ENCODE data around the gene CCSER2. TPM values are rescaled to one million over a fixed set of nuclear protein-coding genes. Genes with fewer than 3 reads are reported as not detected.

The CCSER2 gene
- total RNA-seq, 1 donor from 2014 or later, result 78.8 TPM

DNA sequence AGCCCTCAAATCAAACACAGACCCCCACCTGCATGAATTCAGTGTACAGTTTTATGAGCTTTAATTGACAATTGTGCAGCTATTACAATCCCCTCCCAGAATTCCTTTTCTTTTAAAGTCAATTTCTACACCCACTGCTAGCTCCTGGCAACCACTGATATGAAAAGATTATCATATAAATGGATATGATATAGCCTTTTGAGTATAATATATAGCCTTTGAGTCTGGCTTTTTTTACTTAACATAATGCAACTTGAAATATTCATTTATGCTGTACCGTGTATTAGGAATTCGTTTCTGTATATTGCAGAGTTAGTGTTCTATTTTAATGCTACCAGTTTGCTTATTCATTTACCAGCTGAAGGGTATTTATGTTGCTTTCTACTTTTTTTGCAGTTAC lies 127.7 kb downstream of the CCSER2 start:
- Mint-ChIP-seq H3K36me3 (ENCODE audit: low read depth) (peaks cover 6% of the 10 kb centered on the region), H3K4me1 (ENCODE audit: low read depth) (peaks cover 4% of the 10 kb centered on the region), H3K9me3 (ENCODE audit: low read depth) (peaks cover 13% of the 10 kb centered on the region), H3K27ac (ENCODE audit: unreplicated experiment) (no peak overlapping the region), H3K27me3 (ENCODE audit: low read depth) (no peaks in the 10 kb centered on the region), H3K4me3 (ENCODE audit: unreplicated experiment) (no peak overlapping the region)
- no peak for DNase-seq (ENCODE audit: low spot score)
- TF ChIP-seq, protein P1, sequence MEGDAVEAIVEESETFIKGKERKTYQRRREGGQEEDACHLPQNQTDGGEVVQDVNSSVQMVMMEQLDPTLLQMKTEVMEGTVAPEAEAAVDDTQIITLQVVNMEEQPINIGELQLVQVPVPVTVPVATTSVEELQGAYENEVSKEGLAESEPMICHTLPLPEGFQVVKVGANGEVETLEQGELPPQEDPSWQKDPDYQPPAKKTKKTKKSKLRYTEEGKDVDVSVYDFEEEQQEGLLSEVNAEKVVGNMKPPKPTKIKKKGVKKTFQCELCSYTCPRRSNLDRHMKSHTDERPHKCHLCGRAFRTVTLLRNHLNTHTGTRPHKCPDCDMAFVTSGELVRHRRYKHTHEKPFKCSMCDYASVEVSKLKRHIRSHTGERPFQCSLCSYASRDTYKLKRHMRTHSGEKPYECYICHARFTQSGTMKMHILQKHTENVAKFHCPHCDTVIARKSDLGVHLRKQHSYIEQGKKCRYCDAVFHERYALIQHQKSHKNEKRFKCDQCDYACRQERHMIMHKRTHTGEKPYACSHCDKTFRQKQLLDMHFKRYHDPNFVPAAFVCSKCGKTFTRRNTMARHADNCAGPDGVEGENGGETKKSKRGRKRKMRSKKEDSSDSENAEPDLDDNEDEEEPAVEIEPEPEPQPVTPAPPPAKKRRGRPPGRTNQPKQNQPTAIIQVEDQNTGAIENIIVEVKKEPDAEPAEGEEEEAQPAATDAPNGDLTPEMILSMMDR (IDR thresholded peaks at IDR 0.05), result no peak

DNA sequence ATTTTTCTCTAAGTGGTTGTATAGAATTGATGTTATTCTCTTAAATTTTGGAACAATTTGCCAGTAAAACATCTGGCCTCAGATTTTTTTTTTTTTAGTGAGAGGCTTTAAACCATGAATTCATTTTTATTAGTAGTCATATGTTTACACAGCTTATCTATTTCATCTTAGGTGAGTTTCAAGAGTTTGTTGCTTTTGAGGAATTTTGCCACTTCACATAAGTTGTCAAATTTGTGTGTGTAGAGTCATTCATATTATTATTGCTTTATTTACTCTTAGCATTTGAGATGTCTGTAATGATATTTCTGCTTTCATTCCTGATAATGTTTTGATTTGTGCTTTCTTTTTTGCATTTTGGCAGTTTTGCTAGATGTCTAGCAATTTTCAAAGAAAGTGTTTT lies 132.1 kb downstream of the CCSER2 start:
- DNase-seq (ENCODE audit: low spot score), result no peak
- TF ChIP-seq, protein P1 (IDR thresholded peaks at IDR 0.05), result no peak
- Mint-ChIP-seq H3K27me3 (ENCODE audit: low read depth) (no peaks in the 10 kb centered on the region), H3K4me1 (ENCODE audit: low read depth) (peaks cover 14% of the 10 kb centered on the region), H3K4me3 (ENCODE audit: unreplicated experiment) (no peak overlapping the region), H3K9me3 (ENCODE audit: low read depth) (peaks cover 13% of the 10 kb centered on the region), H3K27ac (ENCODE audit: unreplicated experiment) (no peak overlapping the region), H3K36me3 (ENCODE audit: low read depth) (peaks cover 9% of the 10 kb centered on the region)

DNA sequence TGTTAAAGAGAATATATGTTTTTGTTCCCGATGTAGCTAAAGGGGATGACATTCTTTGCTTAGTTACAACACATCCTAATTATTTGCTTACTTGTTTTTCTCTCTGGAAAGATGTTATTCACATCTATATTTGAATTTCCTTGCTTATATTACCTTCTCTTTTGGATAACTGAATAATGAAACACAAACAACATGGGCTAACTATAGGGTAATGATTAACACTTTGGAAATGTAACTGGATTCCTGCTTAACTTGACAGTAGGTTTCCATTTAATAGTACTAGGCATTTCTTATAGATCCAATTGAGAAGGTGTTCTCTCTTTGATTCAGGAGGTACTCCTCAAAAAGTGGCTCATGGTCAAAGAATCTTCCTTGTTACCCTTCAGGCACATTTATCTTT lies 141.1 kb downstream of the CCSER2 start:
- Mint-ChIP-seq H3K4me3 (ENCODE audit: unreplicated experiment) (no peak overlapping the region), H3K9me3 (ENCODE audit: low read depth) (peaks cover 2% of the 10 kb centered on the region), H3K27ac (ENCODE audit: unreplicated experiment) (peak overlapping the region; percentile 70), H3K36me3 (ENCODE audit: low read depth) (peaks cover 18% of the 10 kb centered on the region), H3K4me1 (ENCODE audit: low read depth) (peaks cover 12% of the 10 kb centered on the region), H3K27me3 (ENCODE audit: low read depth) (no peaks in the 10 kb centered on the region)
- no peak for DNase-seq (ENCODE audit: low spot score)
- TF ChIP-seq, protein P1 (IDR thresholded peaks at IDR 0.05), result no peak

DNA sequence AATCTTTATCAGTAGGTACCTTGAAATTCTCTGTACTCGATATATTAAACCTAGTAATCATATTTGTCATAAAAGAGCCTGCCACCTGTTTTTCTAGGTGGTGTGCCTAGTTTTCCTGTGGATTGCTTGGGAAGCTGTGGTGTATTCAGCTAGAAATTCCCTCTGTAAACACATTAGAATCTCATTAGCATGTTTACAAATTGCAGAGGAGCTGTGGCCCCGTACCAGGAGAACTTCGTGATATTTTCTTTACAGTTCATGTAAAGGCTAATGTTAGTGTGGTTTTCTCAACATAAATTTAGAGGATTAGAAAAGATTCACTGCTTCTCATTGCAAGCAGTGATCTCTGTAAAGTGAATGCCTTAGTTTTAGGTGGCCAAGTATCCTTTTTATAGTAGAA lies 144.7 kb downstream of the CCSER2 start:
- H3K27ac Mint-ChIP-seq (ENCODE audit: unreplicated experiment), result no peak overlapping the region
- TF ChIP-seq, protein P1 (IDR thresholded peaks at IDR 0.05), result no peak
- no peak overlapping the region for H3K4me3 Mint-ChIP-seq (ENCODE audit: unreplicated experiment)
- H3K9me3 Mint-ChIP-seq (ENCODE audit: low read depth), result no peaks in the 10 kb centered on the region
- no peaks in the 10 kb centered on the region for H3K27me3 Mint-ChIP-seq (ENCODE audit: low read depth)
- H3K36me3 Mint-ChIP-seq (ENCODE audit: low read depth), result peaks cover 8% of the 10 kb centered on the region
- no peak for DNase-seq (ENCODE audit: low spot score)
- H3K4me1 Mint-ChIP-seq (ENCODE audit: low read depth), result peaks cover 19% of the 10 kb centered on the region

DNA sequence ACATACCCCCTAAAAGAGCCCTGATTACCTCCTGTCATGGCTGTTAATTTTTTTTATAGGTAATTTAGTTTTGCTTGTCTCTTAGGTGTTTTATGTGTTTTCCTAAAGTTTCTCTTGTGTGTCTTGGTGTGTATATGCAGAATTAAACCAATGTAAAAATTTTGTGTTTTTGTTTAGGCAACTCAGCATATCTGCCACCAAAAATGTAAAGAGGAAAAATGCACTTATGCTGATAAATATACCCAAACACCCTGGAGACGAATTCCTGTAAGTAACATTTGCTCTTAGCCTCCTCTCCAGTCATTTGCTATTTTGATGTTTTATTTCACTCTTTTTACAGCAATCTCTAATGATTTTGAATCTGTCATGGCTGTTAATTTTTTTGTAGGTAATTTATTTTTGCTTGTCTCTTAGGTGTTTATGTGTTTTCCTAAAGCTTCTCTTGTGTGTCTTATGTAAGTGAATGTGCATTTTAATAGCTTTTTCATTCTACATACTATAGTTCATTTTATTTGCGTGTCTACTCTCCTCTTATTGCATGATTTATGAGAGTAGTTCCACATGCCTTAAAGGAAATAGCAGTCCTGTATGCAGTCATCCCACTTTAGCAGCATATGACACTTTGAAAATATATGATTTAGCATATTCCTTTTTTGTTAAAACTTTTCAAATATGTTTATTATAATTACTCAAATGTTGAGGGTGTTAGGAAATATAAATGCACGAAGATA lies 149.2 kb downstream of the CCSER2 start:
- DNase-seq (ENCODE audit: low spot score), result no peak
- Mint-ChIP-seq H3K4me3 (ENCODE audit: unreplicated experiment) (no peak overlapping the region), H3K27ac (ENCODE audit: unreplicated experiment) (no peak overlapping the region), H3K4me1 (ENCODE audit: low read depth) (peaks cover 8% of the 10 kb centered on the region), H3K9me3 (ENCODE audit: low read depth) (no peaks in the 10 kb centered on the region), H3K27me3 (ENCODE audit: low read depth) (no peaks in the 10 kb centered on the region), H3K36me3 (ENCODE audit: low read depth) (peaks cover 11% of the 10 kb centered on the region)
- TF ChIP-seq, protein P1 (IDR thresholded peaks at IDR 0.05), result no peak
